Endodermal cell (in vitro differentiated cells): ENCODE measurements around the gene KCNN3. TPM values are rescaled to one million over a fixed set of nuclear protein-coding genes. Genes with fewer than 3 reads are reported as not detected.
A peak's percentile ranks its signal among the peaks of the same experiment; 100 is the strongest.
"Not testable (repeated sequence)": the region's sequence is repeated elsewhere in the genome, so short reads cannot be mapped to it uniquely, and the experiment has no call there.

Source experiments
- DNase-seq: peaks from one replicate; pipeline ENCODE4 v3.0.0-alpha.2; 2017
- H3K27ac ChIP-seq: 2 replicates; pipeline ENCODE4 v1.5.1; 2013; ENCODE audit warnings: mild to moderate bottlenecking, low read depth, low read length, moderate library complexity
- H3K27me3 ChIP-seq: 2 replicates; pipeline ENCODE4 v1.6.1; 2013; ENCODE audit warnings: mild to moderate bottlenecking, low read length, moderate library complexity; ENCODE audit not compliant: insufficient read depth, control insufficient read depth, poor library complexity, severe bottlenecking
- H3K36me3 ChIP-seq: 2 replicates; pipeline ENCODE4 v1.7.0; 2013; ENCODE audit warnings: mild to moderate bottlenecking, low read length, moderate library complexity; ENCODE audit not compliant: control insufficient read depth, insufficient read depth
- H3K4me1 ChIP-seq: one replicate; pipeline ENCODE4 v1.7.0; 2013; ENCODE audit warnings: low read length; ENCODE audit not compliant: control insufficient read depth, insufficient read depth
- H3K4me3 ChIP-seq: 2 replicates; pipeline ENCODE4 v1.5.1; 2013; ENCODE audit warnings: mild to moderate bottlenecking, low read length, moderate library complexity
- H3K9ac ChIP-seq: 2 replicates; pipeline ENCODE4 v1.6.1; 2013; ENCODE audit warnings: mild to moderate bottlenecking, low read length, moderate library complexity; ENCODE audit not compliant: poor library complexity, severe bottlenecking; ENCODE audit errors: extremely low read depth
- H3K9me3 ChIP-seq: 2 replicates; pipeline ENCODE4 v1.6.1; 2013; ENCODE audit warnings: mild to moderate bottlenecking, low read length, moderate library complexity; ENCODE audit not compliant: control insufficient read depth
- H3K27ac Mint-ChIP-seq: 2 replicates; pipeline ENCODE4 v1.8.0; 2020; ENCODE audit warnings: mixed read lengths
- H3K27me3 Mint-ChIP-seq: 2 replicates; pipeline ENCODE4 v1.8.0; 2021; ENCODE audit warnings: mild to moderate bottlenecking, mixed read lengths; ENCODE audit not compliant: insufficient read depth
- H3K36me3 Mint-ChIP-seq: 2 replicates; pipeline ENCODE4 v1.8.0; 2020; ENCODE audit warnings: low read depth, mixed read lengths
- H3K4me1 Mint-ChIP-seq: 2 replicates; pipeline ENCODE4 v1.8.0; 2020; ENCODE audit warnings: mixed read lengths
- H3K4me3 Mint-ChIP-seq: 2 replicates; pipeline ENCODE4 v1.8.0; 2020; ENCODE audit warnings: mild to moderate bottlenecking, moderate library complexity, mixed read lengths
- H3K9me3 Mint-ChIP-seq: 2 replicates; pipeline ENCODE4 v1.8.0; 2020; ENCODE audit warnings: mild to moderate bottlenecking, mixed read lengths
- WGBS, 2 experiments: methylation state at CpG; one replicate each; pipeline versions ENCODE4 v1.1.5 to v1.1.7; 2013; ENCODE audit warnings: missing lambda C conversion rate in 2 of 2, mixed read lengths in 1 of 2; ENCODE audit not compliant: insufficient coverage in 1 of 2, insufficient read length in 1 of 2; 5-methylcytosine and 5-hydroxymethylcytosine counted together
- total RNA-seq, 2 donors: library from RNA; stranded (reverse); fragmentation: NEBNext Ultra II Directional in 1 of 2; extraction: Animal tissue kit (Norgen Biotek cat#: 25700) in 1 of 2; gene quantifications; 2 replicates in 1 of 2; 3 replicates in 1 of 2; pipeline ENCODE4 v1.2.1, GENCODE V29; 2021
- TF ChIP-seq, protein P1 (sequence below): fragments of 200-600 bp; sonication (generic); conservative IDR thresholded peaks from 2 replicates; pipeline ENCODE4 v1.5.0; 2021; ENCODE audit warnings: antibody characterized with exemption, mild to moderate bottlenecking

KCNN3 gene
- total RNA-seq, 2 donors from 2014 or later = 0.57 to 0.75 TPM

DNA sequence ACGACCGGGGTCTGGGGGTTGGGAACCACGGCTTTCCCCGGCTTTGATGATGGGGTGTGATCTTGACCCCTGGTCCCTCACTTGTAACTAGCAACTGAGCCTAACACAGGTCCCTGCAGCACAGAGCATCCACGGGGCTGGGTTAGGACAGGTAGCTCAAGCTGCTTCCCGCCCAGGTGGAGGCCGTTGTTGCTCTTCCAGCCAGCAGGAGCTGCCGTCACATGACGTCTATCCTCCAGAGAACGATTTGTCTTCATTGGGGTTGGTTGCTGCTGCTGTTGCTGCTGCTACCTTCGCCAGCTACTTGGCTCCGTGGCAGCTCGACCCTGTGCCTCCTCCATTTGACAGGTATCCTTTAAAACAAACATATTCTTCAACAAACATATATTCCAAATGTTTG lies 187.8 kb downstream of the KCNN3 start:
- TF ChIP-seq, protein P1, sequence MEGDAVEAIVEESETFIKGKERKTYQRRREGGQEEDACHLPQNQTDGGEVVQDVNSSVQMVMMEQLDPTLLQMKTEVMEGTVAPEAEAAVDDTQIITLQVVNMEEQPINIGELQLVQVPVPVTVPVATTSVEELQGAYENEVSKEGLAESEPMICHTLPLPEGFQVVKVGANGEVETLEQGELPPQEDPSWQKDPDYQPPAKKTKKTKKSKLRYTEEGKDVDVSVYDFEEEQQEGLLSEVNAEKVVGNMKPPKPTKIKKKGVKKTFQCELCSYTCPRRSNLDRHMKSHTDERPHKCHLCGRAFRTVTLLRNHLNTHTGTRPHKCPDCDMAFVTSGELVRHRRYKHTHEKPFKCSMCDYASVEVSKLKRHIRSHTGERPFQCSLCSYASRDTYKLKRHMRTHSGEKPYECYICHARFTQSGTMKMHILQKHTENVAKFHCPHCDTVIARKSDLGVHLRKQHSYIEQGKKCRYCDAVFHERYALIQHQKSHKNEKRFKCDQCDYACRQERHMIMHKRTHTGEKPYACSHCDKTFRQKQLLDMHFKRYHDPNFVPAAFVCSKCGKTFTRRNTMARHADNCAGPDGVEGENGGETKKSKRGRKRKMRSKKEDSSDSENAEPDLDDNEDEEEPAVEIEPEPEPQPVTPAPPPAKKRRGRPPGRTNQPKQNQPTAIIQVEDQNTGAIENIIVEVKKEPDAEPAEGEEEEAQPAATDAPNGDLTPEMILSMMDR = no peak
- Mint-ChIP-seq H3K27me3 (peaks cover 9% of the 10 kb centered on the region), H3K9me3 (peaks cover 56% of the 10 kb centered on the region), H3K27ac (no peak overlapping the region), H3K4me3 (no peak overlapping the region), H3K36me3 (peaks cover 7% of the 10 kb centered on the region), H3K4me1 (peaks cover 1% of the 10 kb centered on the region)
- Histone ChIP-seq H3K4me1 (no peaks in the 10 kb centered on the region), H3K9ac (no peak overlapping the region), H3K27me3 (no peaks in the 10 kb centered on the region), H3K36me3 (no peaks in the 10 kb centered on the region), H3K27ac (no peak overlapping the region), H3K4me3 (peak overlapping the region; percentile 40), H3K9me3 (peaks cover 30% of the 10 kb centered on the region)
- peak; percentile 60 for DNase-seq
- WGBS, 2 experiments = 80 to 83% methylated on average over 10 to 13 of the region's 13 CpGs

GRCh38 chr1:154677844-154678243 lies 192.2 kb downstream of the KCNN3 start:
- H3K36me3 ChIP-seq, H3K4me3 Mint-ChIP-seq, H3K4me1 Mint-ChIP-seq, DNase-seq, H3K27me3 Mint-ChIP-seq, H3K27ac Mint-ChIP-seq, H3K27me3 ChIP-seq, H3K4me1 ChIP-seq, H3K9ac ChIP-seq, H3K27ac ChIP-seq, H3K36me3 Mint-ChIP-seq, H3K4me3 ChIP-seq: not testable (repeated sequence)
- WGBS, 2 experiments = 95% methylated on average over 24 of the region's 27 CpGs; no CpG with 5 or more reads in 1 of the 2 experiments
- H3K9me3 ChIP-seq = peaks cover 20% of the 10 kb centered on the region
- peaks cover 51% of the 10 kb centered on the region for H3K9me3 Mint-ChIP-seq

GRCh38 chr1:154676847-154677246 lies 193.2 kb downstream of the KCNN3 start:
- H3K9me3 ChIP-seq = peaks cover 11% of the 10 kb centered on the region
- DNase-seq, H3K36me3 ChIP-seq, H3K9ac ChIP-seq, H3K4me3 Mint-ChIP-seq, H3K27me3 Mint-ChIP-seq, H3K4me3 ChIP-seq, H3K27ac Mint-ChIP-seq, H3K27me3 ChIP-seq, H3K36me3 Mint-ChIP-seq, H3K4me1 ChIP-seq, H3K4me1 Mint-ChIP-seq, H3K27ac ChIP-seq: not testable (repeated sequence)
- WGBS, 2 experiments = 78 to 93% methylated on average over 1 to 2 of the region's 2 CpGs
- H3K9me3 Mint-ChIP-seq = peaks cover 42% of the 10 kb centered on the region

GRCh38 chr1:154674456-154674855 lies 195.6 kb downstream of the KCNN3 start:
- H3K27ac Mint-ChIP-seq, H3K27ac ChIP-seq, H3K36me3 Mint-ChIP-seq, H3K9me3 ChIP-seq, H3K4me3 Mint-ChIP-seq, H3K27me3 Mint-ChIP-seq, H3K4me3 ChIP-seq, H3K4me1 ChIP-seq, DNase-seq, H3K27me3 ChIP-seq, H3K9ac ChIP-seq, H3K36me3 ChIP-seq, H3K4me1 Mint-ChIP-seq: not testable (repeated sequence)
- H3K9me3 Mint-ChIP-seq = peaks cover 30% of the 10 kb centered on the region
- WGBS, 2 experiments = 91 to 95% methylated on average over 4 to 7 of the region's 7 CpGs

DNA sequence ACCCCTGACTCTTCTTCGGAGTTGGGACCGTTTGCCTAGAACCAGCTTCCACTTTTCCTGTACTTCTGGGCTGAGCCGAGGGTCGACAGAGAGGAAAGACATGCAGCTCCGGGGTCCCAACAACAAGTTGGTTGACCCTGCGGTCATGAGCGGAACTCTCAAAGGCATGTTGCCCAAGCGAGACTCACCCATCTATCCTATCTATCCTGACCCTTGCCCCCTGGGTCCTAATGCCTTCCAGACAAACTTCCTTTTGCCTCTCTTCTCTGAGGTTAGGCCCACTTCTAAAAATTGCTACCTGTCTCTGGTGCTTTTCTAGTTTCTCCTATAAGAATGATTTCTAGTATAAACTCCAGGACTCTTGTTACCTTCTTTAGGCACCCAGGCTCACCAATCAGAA lies 197.8 kb downstream of the KCNN3 start:
- not testable (repeated sequence) for H3K36me3 ChIP-seq, H3K4me3 Mint-ChIP-seq, H3K27ac Mint-ChIP-seq, H3K27ac ChIP-seq, H3K4me1 Mint-ChIP-seq, H3K27me3 ChIP-seq, DNase-seq, H3K9me3 ChIP-seq, H3K4me1 ChIP-seq, H3K9ac ChIP-seq, H3K27me3 Mint-ChIP-seq, H3K36me3 Mint-ChIP-seq, H3K4me3 ChIP-seq
- H3K9me3 Mint-ChIP-seq = peaks cover 13% of the 10 kb centered on the region
- 94 to 96% methylated on average over 4 to 8 of the region's 8 CpGs for WGBS, 2 experiments

- not testable (repeated sequence) for H3K4me1 Mint-ChIP-seq, H3K9me3 Mint-ChIP-seq, H3K4me1 ChIP-seq, DNase-seq, H3K9me3 ChIP-seq, H3K27ac Mint-ChIP-seq, H3K4me3 Mint-ChIP-seq, H3K36me3 Mint-ChIP-seq, H3K27me3 ChIP-seq, H3K27ac ChIP-seq, H3K36me3 ChIP-seq, H3K4me3 ChIP-seq, H3K9ac ChIP-seq, H3K27me3 Mint-ChIP-seq
- 96 to 100% methylated on average over 7 to 9 of the region's 9 CpGs for WGBS, 2 experiments
Observed at GRCh38 chr1:154671412-154671811, 198.7 kb downstream of the KCNN3 start.
